ENCODE data around the gene IGLL5. TPM values are rescaled to one million over a fixed set of nuclear protein-coding genes. Genes with fewer than 3 reads are reported as not detected.

IGLL5 gene
- 0.62 TPM for total RNA-seq

GRCh38 chr22:22887621-22888503 is at the start of gene IGLL5:
Gene IGLL5 (plus strand): TSS chr22:22887816. CDS start chr22:22888054, 238 bp downstream.
- DNase-seq (ENCODE audit: low spot score) (no peak), ATAC-seq (no peak)
- intact Hi-C loops (cut with DNase I), result no loop called here

DNA sequence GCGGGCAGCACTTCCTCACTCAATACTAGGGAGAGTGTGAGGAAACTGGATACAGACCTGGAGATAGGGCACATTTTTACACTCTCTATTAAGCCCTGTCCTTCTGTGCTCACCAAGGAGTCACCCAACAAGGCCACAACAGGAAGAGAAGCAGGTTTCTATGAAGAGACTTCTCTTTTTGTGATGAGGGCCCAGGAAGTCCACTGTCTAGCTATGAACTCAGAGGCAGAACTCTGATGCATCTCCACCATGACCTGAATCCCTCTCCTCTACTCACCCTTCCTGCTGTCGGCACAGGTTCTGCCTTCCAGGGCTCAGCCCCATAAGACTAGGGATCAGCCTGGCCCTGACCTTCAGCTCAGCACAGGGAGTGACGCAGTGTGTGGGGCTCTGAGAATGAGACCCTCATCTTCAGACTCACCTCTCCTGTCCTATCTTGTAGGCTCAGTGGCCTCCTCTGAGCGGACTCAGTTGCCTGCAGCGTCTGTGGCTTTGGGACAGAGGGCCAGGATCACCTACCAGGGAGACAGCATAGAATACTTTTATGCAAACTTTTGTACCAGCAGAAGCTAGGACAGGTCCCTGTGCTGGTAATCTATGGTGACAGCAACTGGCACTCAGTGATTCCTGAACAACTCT is 49.3 kb upstream of the IGLL5 start:
- DNase-seq (ENCODE audit: low spot score) (no peak), ATAC-seq (no peak)
- intact Hi-C loops (cut with DNase I), result no loop called here

GRCh38 chr22:22839570-22840314 is 47.9 kb upstream of the IGLL5 start:
- DNase-seq (ENCODE audit: low spot score) (no peak), ATAC-seq (no peak)
- intact Hi-C loops (cut with DNase I), result no loop called here

DNA sequence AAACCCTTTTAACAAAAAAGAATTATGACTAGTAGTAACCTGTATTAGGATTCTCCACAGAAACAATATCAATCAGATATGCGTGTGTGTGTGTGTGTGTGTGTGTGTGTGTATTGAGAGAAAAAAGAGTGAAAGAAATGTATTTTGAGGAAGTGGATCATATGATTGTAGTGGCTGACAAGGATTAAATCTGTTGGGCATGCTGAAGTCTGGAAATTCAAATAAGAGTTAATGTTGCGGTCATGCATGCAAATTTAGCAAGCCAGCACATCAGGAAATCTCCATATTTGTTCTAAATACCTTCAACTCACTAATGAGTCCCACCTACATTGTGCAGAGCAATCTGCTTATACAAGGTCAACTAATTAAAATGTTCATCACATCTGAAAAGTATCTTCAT is 46.8 kb upstream of the IGLL5 start:
- intact Hi-C loops (cut with DNase I), result no loop called here
- no peak for ATAC-seq

GRCh38 chr22:22841598-22841997 is 46.0 kb upstream of the IGLL5 start:
- intact Hi-C loops (cut with DNase I), result no loop called here
- ATAC-seq, result no peak
- DNase-seq (ENCODE audit: low spot score), result no peak

More for the DNA sequence above, 46.8 kb upstream of the IGLL5 start:
- no peak for DNase-seq (ENCODE audit: low spot score)

DNA sequence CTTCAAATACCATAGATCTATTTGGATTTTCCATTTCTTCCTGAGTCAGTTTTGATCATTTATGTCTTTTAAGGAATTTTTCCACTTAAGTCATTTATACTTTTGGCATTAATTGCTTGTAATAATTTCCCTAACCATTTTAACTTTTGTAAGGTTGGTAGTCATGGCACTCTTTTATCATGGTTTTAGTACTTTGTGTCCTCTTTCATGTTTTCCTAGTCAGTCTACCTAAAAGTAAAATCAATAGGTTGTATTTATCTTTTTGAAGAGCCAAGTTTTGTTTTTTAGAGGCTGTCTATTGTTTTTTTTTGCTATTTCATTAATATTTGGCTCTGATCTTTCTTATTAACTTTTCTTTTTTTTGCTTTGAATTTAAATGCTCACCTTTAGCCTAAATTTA is 45.5 kb upstream of the IGLL5 start:
- intact Hi-C loops (cut with DNase I), result no loop called here
- no peak for ATAC-seq
- no peak for DNase-seq (ENCODE audit: low spot score)

- intact Hi-C loops (cut with DNase I), result no loop called here
- no peak for ATAC-seq
- no peak for DNase-seq (ENCODE audit: low spot score)
These were observed 43.8 kb upstream of the IGLL5 start for GRCh38 chr22:22843848-22844247.

GRCh38 chr22:22847241-22847640 is 40.4 kb upstream of the IGLL5 start:
- intact Hi-C loops (cut with DNase I), result no loop called here
- DNase-seq (ENCODE audit: low spot score) (no peak), ATAC-seq (no peak)

GRCh38 chr22:22848364-22848866 is 39.2 kb upstream of the IGLL5 start:
- DNase-seq (ENCODE audit: low spot score) (peak; percentile 84), ATAC-seq (peak; percentile 89)
- intact Hi-C loops (cut with DNase I), result no loop called here

DNA sequence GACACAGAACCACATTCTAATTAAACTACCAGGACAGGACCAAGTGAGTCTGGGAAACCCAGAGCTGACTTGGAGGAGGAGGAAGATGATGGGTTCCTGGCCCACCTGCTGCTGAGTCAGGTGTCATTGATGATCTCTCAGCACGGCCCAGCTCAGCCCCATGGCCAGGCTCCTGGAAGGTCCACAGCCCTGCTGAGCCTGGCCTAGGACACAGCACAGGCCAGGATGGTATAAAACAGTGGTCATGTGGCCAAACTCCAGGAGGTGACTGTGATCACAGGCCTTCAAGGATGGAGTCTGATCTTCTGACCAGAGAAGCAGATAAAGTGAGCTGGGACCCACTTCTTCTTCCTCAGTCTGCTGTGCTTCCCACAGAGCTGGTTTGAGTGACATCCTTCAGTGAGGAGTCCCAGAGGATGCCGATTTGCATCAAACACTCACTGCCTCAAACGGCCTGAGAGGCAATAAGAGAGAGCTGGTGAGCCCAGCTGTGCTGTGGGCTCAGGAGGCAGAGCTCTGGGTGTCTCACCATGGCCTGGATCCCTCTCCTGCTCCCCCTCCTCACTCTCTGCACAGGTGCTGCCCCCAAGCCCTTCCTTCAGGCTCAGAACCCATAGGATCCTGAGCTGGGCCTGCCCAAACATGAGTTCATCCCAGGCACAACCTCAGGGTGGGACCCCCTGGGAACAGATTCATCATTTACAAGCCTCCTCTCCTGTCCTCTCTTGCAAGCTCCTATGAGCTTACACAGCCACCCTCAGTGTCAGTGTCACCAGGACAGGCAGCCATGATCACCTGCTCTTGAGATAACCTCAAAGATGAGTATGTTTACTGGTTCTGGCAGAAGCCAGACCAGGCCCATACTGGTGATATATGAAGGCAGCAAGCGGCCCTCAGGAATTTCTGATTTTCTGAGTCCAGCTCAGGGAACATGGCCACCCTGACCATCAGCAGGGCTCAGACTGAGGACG is 37.7 kb upstream of the IGLL5 start:
- ATAC-seq (no peak), DNase-seq (ENCODE audit: low spot score) (no peak)
- intact Hi-C loops (cut with DNase I), result loop anchor here (10.0 kb wide), 1 partner anchor 105 kb away; no protein-coding TSS in a partner anchor

DNA sequence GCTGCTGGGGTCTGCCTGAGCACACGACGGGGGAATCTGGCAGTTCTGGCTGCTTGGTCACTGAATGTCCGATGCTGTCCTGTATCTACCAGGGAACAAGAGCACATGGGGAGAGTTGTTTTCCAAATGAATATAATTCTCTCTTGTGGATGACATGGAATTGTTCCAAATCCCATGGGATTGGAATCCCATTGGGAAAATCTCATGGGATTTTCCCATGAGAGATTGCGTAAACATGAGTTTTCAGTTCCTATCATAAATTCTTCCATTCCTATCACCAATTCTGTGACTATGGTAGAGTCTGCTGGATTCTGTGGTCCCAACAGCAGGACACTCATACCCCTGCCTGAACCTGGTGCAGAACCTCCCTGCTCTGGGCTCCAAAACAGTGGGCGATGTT is 35.6 kb upstream of the IGLL5 start:
- intact Hi-C loops (cut with DNase I), result loop anchor here (10.0 kb wide), 1 partner anchor 103 kb away; no protein-coding TSS in a partner anchor
- DNase-seq (ENCODE audit: low spot score), result no peak
- ATAC-seq, result no peak

DNA sequence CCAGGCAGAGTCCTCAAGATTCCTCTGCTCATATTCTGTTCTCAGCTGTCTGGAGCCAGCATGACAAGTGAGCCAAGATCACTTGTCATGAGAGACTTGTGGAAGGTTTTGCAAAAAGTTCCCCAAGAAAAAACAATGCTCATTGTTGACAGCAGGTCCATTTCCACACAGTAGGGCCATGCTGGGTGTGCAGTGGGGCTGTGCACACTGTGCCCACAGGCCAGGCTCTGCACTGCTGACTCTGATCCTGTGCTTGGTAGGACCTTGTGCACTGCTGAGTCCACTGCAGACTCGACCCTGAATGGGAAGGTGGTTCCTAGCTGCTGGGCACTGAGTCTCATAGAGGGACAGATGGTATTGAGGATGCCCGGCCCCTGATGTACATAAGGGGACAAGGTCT is 33.9 kb upstream of the IGLL5 start:
- DNase-seq (ENCODE audit: low spot score) (no peak), ATAC-seq (no peak)
- intact Hi-C loops (cut with DNase I), result loop anchor here (10.0 kb wide), 1 partner anchor 101 kb away; no protein-coding TSS in a partner anchor

GRCh38 chr22:22854466-22854865 is 33.1 kb upstream of the IGLL5 start:
- ATAC-seq, result no peak
- DNase-seq (ENCODE audit: low spot score), result no peak
- intact Hi-C loops (cut with DNase I), result loop anchor here (10.0 kb wide), 1 partner anchor 100 kb away; no protein-coding TSS in a partner anchor

- DNase-seq (ENCODE audit: low spot score), result no peak
- ATAC-seq, result peak; percentile 13
- intact Hi-C loops (cut with DNase I), result loop anchor here (10.0 kb wide), 1 partner anchor 100 kb away; no protein-coding TSS in a partner anchor
These were observed 32.5 kb upstream of the IGLL5 start for GRCh38 chr22:22855085-22855484.

GRCh38 chr22:22855617-22856308 is 31.9 kb upstream of the IGLL5 start:
- intact Hi-C loops (cut with DNase I), result loop anchor here (10.0 kb wide), 1 partner anchor 99 kb away; no protein-coding TSS in a partner anchor

DNA sequence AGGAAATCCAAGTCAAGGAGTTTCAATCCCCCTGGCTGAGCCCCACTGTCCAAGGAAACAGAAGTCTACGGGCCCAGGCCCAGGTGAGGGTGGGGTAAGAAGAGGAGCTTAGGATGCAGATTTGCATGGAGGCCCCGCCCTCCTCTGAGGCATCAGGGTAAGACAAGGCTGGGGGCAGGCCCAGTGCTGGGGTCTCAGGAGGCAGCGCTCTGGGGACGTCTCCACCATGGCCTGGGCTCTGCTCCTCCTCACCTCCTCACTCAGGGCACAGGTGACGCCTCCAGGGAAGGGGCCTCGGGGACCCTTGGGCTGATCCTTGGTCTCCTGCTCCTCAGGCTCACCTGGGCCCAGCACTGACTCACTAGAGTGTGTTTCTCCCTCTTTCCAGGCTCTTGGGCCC is 31.3 kb upstream of the IGLL5 start:
- intact Hi-C loops (cut with DNase I), result loop anchor here (10.0 kb wide), 1 partner anchor 98 kb away; no protein-coding TSS in a partner anchor
- ATAC-seq (no peak), DNase-seq (ENCODE audit: low spot score) (no peak)

More at GRCh38 chr22:22855617-22856308, 31.9 kb upstream of the IGLL5 start:
- ATAC-seq, result peak; percentile 36
- DNase-seq (ENCODE audit: low spot score), result no peak

- ATAC-seq (no peak), DNase-seq (ENCODE audit: low spot score) (no peak)
- intact Hi-C loops (cut with DNase I), result loop anchor here (10.0 kb wide), 1 partner anchor 98 kb away; no protein-coding TSS in a partner anchor
These were observed 30.6 kb upstream of the IGLL5 start for GRCh38 chr22:22856885-22857606.
